Measurements from ENCODE around the gene TUBGCP2. TPM values are rescaled to one million over a fixed set of nuclear protein-coding genes. Genes with fewer than 3 reads are reported as not detected.

Gene TUBGCP2
- total RNA-seq, 1 experiment from 2014 or later: 93.7 TPM

GRCh38 chr10:133285217-133285616 lies 23.5 kb downstream of the TUBGCP2 start:
- peaks cover 5% of the 10 kb centered on the region for H3K36me3 ChIP-seq (ENCODE audit: control insufficient read depth, insufficient read depth, low read length)
- intact Hi-C loops (cut with micrococcal nuclease; ENCODE audit: unreplicated experiment): no loop called here
- no peaks in the 10 kb centered on the region for H3K9me3 ChIP-seq (ENCODE audit: control insufficient read depth, insufficient read depth, low read depth, low read length)
- H3K27me3 ChIP-seq (ENCODE audit: control insufficient read depth, insufficient read depth, low read length): no peaks in the 10 kb centered on the region
- H3K4me3 ChIP-seq (ENCODE audit: low read depth in 2 of 2, low read length in 2 of 2): no peak overlapping the region
- no peak for TF ChIP-seq SIN3A (IDR thresholded peaks at IDR 0.05; ENCODE audit: borderline replicate concordance, insufficient read depth, low read depth, low read length)
- TF ChIP-seq CTCF (IDR thresholded peaks at IDR 0.05): no peak
- TF ChIP-seq REST (IDR thresholded peaks at IDR 0.05; ENCODE audit: insufficient read depth in 1 of 2, low read depth in 2 of 2, low read length in 1 of 2): no peak
- no peak for TF ChIP-seq TCF7L2 (IDR thresholded peaks at IDR 0.05; ENCODE audit: low read depth, low read length)
- no peak for TF ChIP-seq POLR2AphosphoS5 (IDR thresholded peaks at IDR 0.05; ENCODE audit: low read depth, low read length)
- no TSS peak for BruUV-seq (replicated peaks)
- H3K27ac ChIP-seq (ENCODE audit: low read length): no peak overlapping the region
- ChIA-PET POLR2A (no interaction called here), CTCF (no interaction called here)
- ATAC-seq: no peak
- DNase-seq (ENCODE audit: low read depth, low spot score): no peak
- H3K4me1 ChIP-seq (ENCODE audit: control insufficient read depth, insufficient read depth, low read length): no peaks in the 10 kb centered on the region
- in situ Hi-C loops (cut with HindIII; ENCODE audit: low pct_unique_long_range_greater_than_20kb, low sequenced_read_pairs): no loop called here

DNA sequence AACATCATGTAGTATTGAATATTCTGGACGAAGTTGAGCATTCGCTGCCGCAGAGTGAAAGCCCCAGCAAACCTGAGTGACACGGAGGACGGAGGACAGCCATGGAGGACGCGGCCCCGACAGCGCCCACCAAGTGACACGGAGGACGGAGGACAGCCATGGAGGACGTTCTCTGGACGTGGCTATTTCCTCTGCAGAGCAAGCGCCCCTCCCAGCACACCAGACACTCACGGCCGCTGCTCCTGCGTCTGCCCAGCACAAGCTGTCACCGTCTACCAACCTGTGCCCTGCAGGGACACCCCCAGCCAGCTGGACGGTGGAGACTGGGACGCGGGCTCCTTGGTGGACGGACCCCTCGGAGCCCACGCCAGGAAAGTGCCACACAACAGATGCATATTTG lies 24.7 kb downstream of the TUBGCP2 start:
- CTCF ChIA-PET: no interaction called here
- TF ChIP-seq SIN3A (IDR thresholded peaks at IDR 0.05; ENCODE audit: borderline replicate concordance, insufficient read depth, low read depth, low read length): no peak
- TF ChIP-seq CTCF (IDR thresholded peaks at IDR 0.05): no peak
- no peak for TF ChIP-seq REST (IDR thresholded peaks at IDR 0.05; ENCODE audit: insufficient read depth in 1 of 2, low read depth in 2 of 2, low read length in 1 of 2)
- no peak for TF ChIP-seq TCF7L2 (IDR thresholded peaks at IDR 0.05; ENCODE audit: low read depth, low read length)
- TF ChIP-seq POLR2AphosphoS5 (IDR thresholded peaks at IDR 0.05; ENCODE audit: low read depth, low read length): no peak
- H3K9me3 ChIP-seq (ENCODE audit: control insufficient read depth, insufficient read depth, low read depth, low read length): no peaks in the 10 kb centered on the region
- no peak overlapping the region for H3K27ac ChIP-seq (ENCODE audit: low read length)
- in situ Hi-C loops (cut with HindIII; ENCODE audit: low pct_unique_long_range_greater_than_20kb, low sequenced_read_pairs): no loop called here
- H3K4me3 ChIP-seq (ENCODE audit: low read depth in 2 of 2, low read length in 2 of 2): no peak overlapping the region
- intact Hi-C loops (cut with micrococcal nuclease; ENCODE audit: unreplicated experiment): no loop called here
- H3K36me3 ChIP-seq (ENCODE audit: control insufficient read depth, insufficient read depth, low read length): peaks cover 5% of the 10 kb centered on the region
- BruUV-seq (replicated peaks): no TSS peak
- peaks cover 7% of the 10 kb centered on the region for H3K4me1 ChIP-seq (ENCODE audit: control insufficient read depth, insufficient read depth, low read length)
- ATAC-seq (no peak), DNase-seq (ENCODE audit: low read depth, low spot score) (no peak)
- no peaks in the 10 kb centered on the region for H3K27me3 ChIP-seq (ENCODE audit: control insufficient read depth, insufficient read depth, low read length)
- POLR2A ChIA-PET: no interaction called here
